Activated B cell treated with CpG ODN at 0.5 μM for 24 hours (primary cell): ENCODE results near the gene USP20. TPM values are rescaled to one million over a fixed set of nuclear protein-coding genes. Genes with fewer than 3 reads are reported as not detected.

Experiments used
- ATAC-seq: fragments of 200-7000 bp; cut with Tn5 transposase; one replicate; pipeline ENCODE4 v1.10.0; 2021; ENCODE audit warnings: low read depth, mild to moderate bottlenecking, moderate library complexity
- CTCF ChIA-PET: fragments of 350-600 bp; sonication (Branson Sonifier 250); formaldehyde crosslinking; loops from one replicate; lab custom pipeline; 2021; ENCODE audit warnings: antibody characterized with exemption; lab: Charles Lee
- POLR2A ChIA-PET: fragments of 350-600 bp; sonication (Branson Sonifier 250); formaldehyde crosslinking; loops from one replicate; lab custom pipeline; 2021; ENCODE audit warnings: antibody characterized with exemption; lab: Charles Lee
- DNase-seq: peaks from one replicate; pipeline ENCODE4 v3.0.0; 2022
- H3K27ac Mint-ChIP-seq: one replicate; pipeline ENCODE4 v1.8.0; 2020; ENCODE audit warnings: mixed read lengths
- H3K27me3 Mint-ChIP-seq: one replicate; pipeline ENCODE4 v1.8.0; 2021; ENCODE audit warnings: mixed read lengths
- H3K36me3 Mint-ChIP-seq: one replicate; pipeline ENCODE4 v1.8.0; 2021; ENCODE audit warnings: low read depth, mixed read lengths
- H3K4me1 Mint-ChIP-seq: one replicate; pipeline ENCODE4 v1.8.0; 2021; ENCODE audit warnings: mixed read lengths
- H3K4me3 Mint-ChIP-seq: one replicate; pipeline ENCODE4 v1.8.0; 2020; ENCODE audit warnings: mild to moderate bottlenecking, mixed read lengths
- H3K9me3 Mint-ChIP-seq: one replicate; pipeline ENCODE4 v1.8.0; 2020; ENCODE audit warnings: mixed read lengths
- CTCF ChIP-seq: fragments of 200-600 bp; IDR thresholded peaks from one replicate; pipeline ENCODE4 v1.8.0; 2022; ENCODE audit warnings: antibody characterized with exemption, mild to moderate bottlenecking
- intact Hi-C: fragments of 100-400 bp; cut with micrococcal nuclease; formaldehyde crosslinking; loops from one replicate; pipeline ENCODE4 v1.15.1; 2024
- total RNA-seq: library from RNA; stranded (reverse); gene quantifications from 2 replicates; pipeline ENCODE4 v1.2.3, GENCODE V29; 2022

Gene USP20
- total RNA-seq, 1 donor from 2014 or later: 31.6 TPM

GRCh38 chr9:129806061-129806460, 29.2 kb upstream of the USP20 start:
- H3K4me1 Mint-ChIP-seq: peaks cover 26% of the 10 kb centered on the region
- no peaks in the 10 kb centered on the region for H3K9me3 Mint-ChIP-seq
- ChIA-PET CTCF (no interaction called here), POLR2A (no interaction called here)
- intact Hi-C loops: no loop called here
- no peaks in the 10 kb centered on the region for H3K27me3 Mint-ChIP-seq
- no peak overlapping the region for H3K27ac Mint-ChIP-seq
- DNase-seq (no peak), ATAC-seq (no peak)
- H3K36me3 Mint-ChIP-seq: peaks cover 55% of the 10 kb centered on the region
- peak overlapping the region; percentile 19 for H3K4me3 Mint-ChIP-seq
- no peak for TF ChIP-seq CTCF

GRCh38 chr9:129809346-129809745, 25.9 kb upstream of the USP20 start:
- CTCF ChIA-PET: no interaction called here
- POLR2A ChIA-PET: no interaction called here
- H3K4me1 Mint-ChIP-seq: peaks cover 18% of the 10 kb centered on the region
- H3K9me3 Mint-ChIP-seq: no peaks in the 10 kb centered on the region
- TF ChIP-seq CTCF: no peak
- no peak overlapping the region for H3K4me3 Mint-ChIP-seq
- ATAC-seq (no peak), DNase-seq (no peak)
- H3K27me3 Mint-ChIP-seq: no peaks in the 10 kb centered on the region
- peaks cover 75% of the 10 kb centered on the region for H3K36me3 Mint-ChIP-seq
- intact Hi-C loops: no loop called here
- H3K27ac Mint-ChIP-seq: no peak overlapping the region

GRCh38 chr9:129810116-129810515, 25.1 kb upstream of the USP20 start:
- Mint-ChIP-seq H3K27ac (no peak overlapping the region), H3K36me3 (peaks cover 80% of the 10 kb centered on the region)

GRCh38 chr9:129810788-129811187, 24.5 kb upstream of the USP20 start:
- no peak for TF ChIP-seq CTCF
- peaks cover 15% of the 10 kb centered on the region for H3K4me1 Mint-ChIP-seq
- CTCF ChIA-PET: no interaction called here
- peaks cover 82% of the 10 kb centered on the region for H3K36me3 Mint-ChIP-seq
- ATAC-seq (no peak), DNase-seq (no peak)
- H3K9me3 Mint-ChIP-seq: no peaks in the 10 kb centered on the region
- H3K4me3 Mint-ChIP-seq: no peak overlapping the region
- intact Hi-C loops: no loop called here
- no peaks in the 10 kb centered on the region for H3K27me3 Mint-ChIP-seq
- no peak overlapping the region for H3K27ac Mint-ChIP-seq
- POLR2A ChIA-PET: no interaction called here

More at GRCh38 chr9:129810116-129810515, 25.1 kb upstream of the USP20 start:
- H3K4me3 Mint-ChIP-seq: no peak overlapping the region
- H3K27me3 Mint-ChIP-seq: no peaks in the 10 kb centered on the region
- no peaks in the 10 kb centered on the region for H3K9me3 Mint-ChIP-seq
- no peak for TF ChIP-seq CTCF
- DNase-seq: no peak
- peaks cover 18% of the 10 kb centered on the region for H3K4me1 Mint-ChIP-seq
- intact Hi-C loops: no loop called here
- no peak for ATAC-seq
- POLR2A ChIA-PET: no interaction called here
- CTCF ChIA-PET: no interaction called here

GRCh38 chr9:129811967-129812363, 23.3 kb upstream of the USP20 start:
- TF ChIP-seq CTCF: no peak
- intact Hi-C loops: no loop called here
- Mint-ChIP-seq H3K4me3 (no peak overlapping the region), H3K27me3 (no peaks in the 10 kb centered on the region), H3K4me1 (peaks cover 8% of the 10 kb centered on the region), H3K9me3 (no peaks in the 10 kb centered on the region), H3K27ac (peak overlapping the region; percentile 10), H3K36me3 (peaks cover 83% of the 10 kb centered on the region)
- ATAC-seq (peak; percentile 61), DNase-seq (no peak)
- ChIA-PET CTCF (no interaction called here), POLR2A (no interaction called here)
